OCI-LY7 (cell line): Measurements from ENCODE around the gene NEMF. TPM values are rescaled to one million over a fixed set of nuclear protein-coding genes. Genes with fewer than 3 reads are reported as not detected.

Source experiments
- BruUV-seq: library from RNA; stranded (reverse); fragments of 400-500 nt; replicated peaks from 2 replicates; lab custom pipeline; 2021; lab: Mats Ljungman, UMichigan
- CTCF ChIA-PET: fragments of 300-600 bp; sonication (Branson Sonifier 250); formaldehyde crosslinking; loops from one replicate; lab custom pipeline; 2022; ENCODE audit warnings: antibody characterized with exemption; ENCODE audit not compliant: unreplicated experiment; lab: Charles Lee
- POLR2A ChIA-PET: fragments of 300-600 bp; sonication (Branson Sonifier 250); formaldehyde crosslinking; loops from one replicate; lab custom pipeline; 2022; ENCODE audit warnings: antibody characterized with exemption; lab: Charles Lee
- DNase-seq: peaks from one replicate; pipeline ENCODE4 v3.0.0-alpha.2; 2015; ENCODE audit warnings: low spot score
- H2AFZ ChIP-seq: fragments of 200-600 bp; sonication (generic), shearing (Covaris generic); 2 replicates; pipeline ENCODE4 v1.6.1; 2014; ENCODE audit warnings: mild to moderate bottlenecking, antibody characterized with exemption, low read length, moderate library complexity
- H3K27ac ChIP-seq: fragments of 200-600 bp; sonication (generic); 2 replicates; pipeline ENCODE4 v1.5.1; 2014; ENCODE audit warnings: mixed run types, low read depth, mild to moderate bottlenecking, moderate library complexity, low read length, inconsistent platforms; ENCODE audit not compliant: poor library complexity, severe bottlenecking
- H3K36me3 ChIP-seq: fragments of 200-600 bp; sonication (generic); 2 replicates; pipeline ENCODE4 v1.6.1; 2014; ENCODE audit warnings: mild to moderate bottlenecking, antibody characterized with exemption, low read length, moderate library complexity, mixed read lengths; ENCODE audit not compliant: insufficient read depth
- H3K4me1 ChIP-seq: fragments of 200-600 bp; sonication (generic); 2 replicates; pipeline ENCODE4 v1.5.1; 2014; ENCODE audit warnings: mild to moderate bottlenecking, low read length; ENCODE audit not compliant: insufficient read depth, poor library complexity, severe bottlenecking
- H3K4me2 ChIP-seq: fragments of 200-600 bp; sonication (generic); 2 replicates; pipeline ENCODE4 v1.6.1; 2014; ENCODE audit warnings: mild to moderate bottlenecking, low read length
- H3K4me3 ChIP-seq: fragments of 200-600 bp; sonication (generic); 2 replicates; pipeline ENCODE4 v1.5.1; 2014; ENCODE audit warnings: mild to moderate bottlenecking, low read depth, low read length; ENCODE audit not compliant: poor library complexity, severe bottlenecking
- H3K79me2 ChIP-seq: fragments of 200-600 bp; sonication (generic); 2 replicates; pipeline ENCODE4 v1.6.1; 2016; ENCODE audit warnings: low read depth, mild to moderate bottlenecking, low read length, moderate library complexity, mixed read lengths; ENCODE audit not compliant: insufficient read depth
- H3K9me2 ChIP-seq: fragments of 200-600 bp; sonication (generic); 2 replicates; pipeline ENCODE4 v1.6.1; 2016; ENCODE audit warnings: mild to moderate bottlenecking, low read length, mixed read lengths; ENCODE audit not compliant: insufficient read depth
- H3K9me3 ChIP-seq: fragments of 200-600 bp; sonication (generic); 2 replicates; pipeline ENCODE4 v1.6.1; 2014; ENCODE audit warnings: mild to moderate bottlenecking, mixed run types, low read length, mixed read lengths
- H4K20me1 ChIP-seq: fragments of 200-600 bp; sonication (generic); 2 replicates; pipeline ENCODE4 v1.6.1; 2014; ENCODE audit warnings: mild to moderate bottlenecking, antibody characterized with exemption, low read length, moderate library complexity, mixed read lengths; ENCODE audit not compliant: insufficient read depth
- EZH2phosphoT487 ChIP-seq: fragments of 200-600 bp; sonication (generic); IDR thresholded peaks from 2 replicates; pipeline ENCODE4 v1.6.1; 2018; ENCODE audit warnings: low read depth, borderline replicate concordance, mild to moderate bottlenecking, mixed run types, antibody characterized with exemption, low read length, moderate library complexity, mixed read lengths
- intact Hi-C: fragments of 100-400 bp; cut with micrococcal nuclease; formaldehyde crosslinking; loops from one replicate; pipeline ENCODE4 v1.10.0; 2022; ENCODE audit not compliant: unreplicated experiment
- total RNA-seq, 2 experiments: library from RNA; depleted of rRNA in 1 of 2; stranded (reverse); fragments of >200 nt in 1 of 2; shearing (Covaris generic) in 1 of 2; gene quantifications; 2 replicates each; pipeline ENCODE4 v1.2.3, GENCODE V29; 2014 to 2022
- TF ChIP-seq, protein P1 (sequence below): fragments of 200-600 bp; sonication (generic); conservative IDR thresholded peaks from 2 replicates; pipeline ENCODE4 v1.5.1; 2014; ENCODE audit warnings: mild to moderate bottlenecking, antibody characterized with exemption, low read length, moderate library complexity, mixed read lengths

Gene NEMF
- total RNA-seq, 2 experiments from 2014 or later, result 63.2 to 79.4 TPM

- CTCF ChIA-PET, result interaction anchor here (0.8 kb wide), 1 partner anchor 9 kb away, joined by 3 read pairs; no protein-coding TSS in a partner anchor
- TF ChIP-seq, protein P1, sequence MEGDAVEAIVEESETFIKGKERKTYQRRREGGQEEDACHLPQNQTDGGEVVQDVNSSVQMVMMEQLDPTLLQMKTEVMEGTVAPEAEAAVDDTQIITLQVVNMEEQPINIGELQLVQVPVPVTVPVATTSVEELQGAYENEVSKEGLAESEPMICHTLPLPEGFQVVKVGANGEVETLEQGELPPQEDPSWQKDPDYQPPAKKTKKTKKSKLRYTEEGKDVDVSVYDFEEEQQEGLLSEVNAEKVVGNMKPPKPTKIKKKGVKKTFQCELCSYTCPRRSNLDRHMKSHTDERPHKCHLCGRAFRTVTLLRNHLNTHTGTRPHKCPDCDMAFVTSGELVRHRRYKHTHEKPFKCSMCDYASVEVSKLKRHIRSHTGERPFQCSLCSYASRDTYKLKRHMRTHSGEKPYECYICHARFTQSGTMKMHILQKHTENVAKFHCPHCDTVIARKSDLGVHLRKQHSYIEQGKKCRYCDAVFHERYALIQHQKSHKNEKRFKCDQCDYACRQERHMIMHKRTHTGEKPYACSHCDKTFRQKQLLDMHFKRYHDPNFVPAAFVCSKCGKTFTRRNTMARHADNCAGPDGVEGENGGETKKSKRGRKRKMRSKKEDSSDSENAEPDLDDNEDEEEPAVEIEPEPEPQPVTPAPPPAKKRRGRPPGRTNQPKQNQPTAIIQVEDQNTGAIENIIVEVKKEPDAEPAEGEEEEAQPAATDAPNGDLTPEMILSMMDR, result no peak
- no peak for TF ChIP-seq EZH2phosphoT487
- POLR2A ChIA-PET, result interaction anchor here (0.7 to 1.5 kb wide), 2 partner anchors 9 to 70 kb away, joined by 4 read pairs; no protein-coding TSS in a partner anchor
These were observed 18.3 kb upstream of the NEMF start for GRCh38 chr14:49870908-49871307.

DNA sequence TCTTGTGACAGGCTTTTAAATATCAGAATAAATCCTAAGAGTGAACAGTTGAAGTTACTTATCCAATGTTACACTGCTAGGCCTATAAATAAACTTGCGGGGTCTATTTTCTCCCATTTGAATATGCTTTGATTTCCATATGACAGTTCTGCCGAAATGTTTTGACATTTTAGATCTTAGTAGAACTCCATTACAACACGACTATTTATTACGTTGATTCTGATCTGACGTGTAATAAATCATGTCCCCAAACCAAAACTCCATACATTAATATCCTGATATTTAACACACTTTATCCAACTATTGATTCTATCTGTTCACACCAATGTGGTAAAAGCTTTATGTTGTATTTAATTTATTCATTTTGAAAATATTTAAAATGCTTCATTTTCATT is 16.1 kb upstream of the NEMF start:
- ChIA-PET CTCF (interaction anchor here (1.6 kb wide), 1 partner anchor 133 kb away, joined by 5 read pairs; no protein-coding TSS in a partner anchor), POLR2A (interaction anchor here (0.6 to 2.7 kb wide), 24 partner anchors 11 to 444 kb away, joined by 3 to 11 read pairs (median 6); partner anchors contain the start of genes DMAC2L, NEMF and VCPKMT)
- Histone ChIP-seq H3K9me2 (no peaks in the 10 kb centered on the region), H3K4me2 (peak overlapping the region; percentile 90), H3K4me1 (peaks cover 46% of the 10 kb centered on the region), H3K79me2 (peaks cover 2% of the 10 kb centered on the region; the same call in 1 of the 2 replicates), H4K20me1 (no peaks in the 10 kb centered on the region), H3K4me3 (peak overlapping the region; percentile 68), H3K36me3 (no peaks in the 10 kb centered on the region), H2AFZ (peak overlapping the region; percentile 95), H3K27ac (peak overlapping the region; percentile 75), H3K9me3 (no peaks in the 10 kb centered on the region)
- no TSS peak for BruUV-seq
- no peak for TF ChIP-seq EZH2phosphoT487
- TF ChIP-seq, protein P1, result no peak
- intact Hi-C loops, result loop anchor here (10.0 kb wide), 1 partner anchor 446 kb away; the partner anchor contains the start of genes DMAC2L and L2HGDH
- no peak for DNase-seq

More at GRCh38 chr14:49870908-49871307, 18.3 kb upstream of the NEMF start:
- H3K4me1 ChIP-seq, result peaks cover 27% of the 10 kb centered on the region
- H3K9me3 ChIP-seq, result no peaks in the 10 kb centered on the region
- no peak overlapping the region for H3K4me2 ChIP-seq
- H3K79me2 ChIP-seq, result no peaks in the 10 kb centered on the region
- H3K36me3 ChIP-seq, result no peaks in the 10 kb centered on the region
- DNase-seq, result no peak
- H3K27ac ChIP-seq, result no peak overlapping the region
- H3K9me2 ChIP-seq, result no peaks in the 10 kb centered on the region
- BruUV-seq, result no TSS peak
- H2AFZ ChIP-seq, result no peak overlapping the region
- intact Hi-C loops, result no loop called here
- no peak overlapping the region for H3K4me3 ChIP-seq
- no peaks in the 10 kb centered on the region for H4K20me1 ChIP-seq
